Sciatic nerve (tissue), 2 donors: Measurements from ENCODE around the gene MC2R. TPM values are rescaled to one million over a fixed set of nuclear protein-coding genes. Genes with fewer than 3 reads are reported as not detected.

Experiments
- ATAC-seq: fragments of 200-7000 bp; cut with Tn5 transposase; one replicate; pipeline ENCODE4 v1.9.1; 2020; ENCODE audit warnings: mild to moderate bottlenecking, moderate library complexity
- DNase-seq: peaks from one replicate; pipeline ENCODE4 v3.0.0-alpha.2; 2020; ENCODE audit warnings: low spot score
- intact Hi-C: fragments of 100-400 bp; cut with DNase I; formaldehyde crosslinking; loops from one replicate; pipeline ENCODE4 v1.14.2; 2022
- total RNA-seq: library from RNA; stranded (reverse); fragmentation: NEBNext Ultra II Directional; extraction: Animal tissue kit (Norgen Biotek cat#: 25700); gene quantifications from one replicate; pipeline ENCODE4 v1.2.1, GENCODE V29; 2021
- donor health status: DM: no; HTN: no; CAD: no.
- donor health status: DM: no; HTN: no; CAD: no.

MC2R gene
- total RNA-seq, 1 donor from 2014 or later: not detected

GRCh38 chr18:13836559-13836958 lies 78.8 kb downstream of the MC2R start:
- no peak for ATAC-seq
- intact Hi-C loops: no loop called here

GRCh38 chr18:13835202-13835601 lies 80.1 kb downstream of the MC2R start:
- intact Hi-C loops: no loop called here
- no peak for DNase-seq
- ATAC-seq: no peak

More at GRCh38 chr18:13836559-13836958, 78.8 kb downstream of the MC2R start:
- no peak for DNase-seq

GRCh38 chr18:13834496-13835015 lies 80.8 kb downstream of the MC2R start:
- no peak for ATAC-seq
- intact Hi-C loops: loop anchor here (1.0 kb wide), 1 partner anchor 17 kb away; no protein-coding TSS in a partner anchor
- DNase-seq: no peak

Other genes starting within 250 kb of the MC2R start
- 15.1 TPM for gene FAM210A, start 189.0 kb downstream of the MC2R start, total RNA-seq
- gene RNMT, start 188.9 kb downstream of the MC2R start, total RNA-seq: 37.2 TPM
- not detected for gene MC5R, start 91.4 kb downstream of the MC2R start, total RNA-seq
- 13.7 TPM for gene ZNF519, start 216.9 kb upstream of the MC2R start, total RNA-seq